GM12891 (cell line): Measurements from ENCODE around the gene GDI1.

ENCODE experiments used
- DNase-seq: peaks from one replicate; pipeline ENCODE4 v3.0.0; 2011; ENCODE audit warnings: low spot score; ENCODE audit not compliant: insufficient read length
- FAIRE-seq: peaks from 2 replicates; lab custom pipeline; 2011; peaks lifted over from hg19 to GRCh38; lab: Jason Lieb, UNC
- PAX5 ChIP-seq: IDR thresholded peaks from 2 replicates; pipeline ENCODE4 v1.6.1; 2011; ENCODE audit warnings: low read length, moderate library complexity, mild to moderate bottlenecking; ENCODE audit not compliant: insufficient read depth, severe bottlenecking
- POLR2A ChIP-seq: IDR thresholded peaks from 2 replicates; pipeline ENCODE4 v1.6.1; 2011; ENCODE audit warnings: low read depth, low read length, control low read depth
- POLR2AphosphoS5 ChIP-seq: IDR thresholded peaks from 2 replicates; pipeline ENCODE4 v1.6.1; 2011; ENCODE audit warnings: low read depth, low read length, control low read depth
- POU2F2 ChIP-seq: IDR thresholded peaks from 2 replicates; pipeline ENCODE4 v1.6.1; 2011; ENCODE audit warnings: low read depth, mild to moderate bottlenecking, control low read depth, low read length, moderate library complexity
- SPI1 ChIP-seq: IDR thresholded peaks from 2 replicates; pipeline ENCODE4 v1.6.1; 2011; ENCODE audit warnings: low read depth, low read length, control low read depth
- TAF1 ChIP-seq: IDR thresholded peaks from 2 replicates; pipeline ENCODE4 v1.6.1; 2011; ENCODE audit warnings: low read depth, low read length, control low read depth

GDI1 gene

DNA sequence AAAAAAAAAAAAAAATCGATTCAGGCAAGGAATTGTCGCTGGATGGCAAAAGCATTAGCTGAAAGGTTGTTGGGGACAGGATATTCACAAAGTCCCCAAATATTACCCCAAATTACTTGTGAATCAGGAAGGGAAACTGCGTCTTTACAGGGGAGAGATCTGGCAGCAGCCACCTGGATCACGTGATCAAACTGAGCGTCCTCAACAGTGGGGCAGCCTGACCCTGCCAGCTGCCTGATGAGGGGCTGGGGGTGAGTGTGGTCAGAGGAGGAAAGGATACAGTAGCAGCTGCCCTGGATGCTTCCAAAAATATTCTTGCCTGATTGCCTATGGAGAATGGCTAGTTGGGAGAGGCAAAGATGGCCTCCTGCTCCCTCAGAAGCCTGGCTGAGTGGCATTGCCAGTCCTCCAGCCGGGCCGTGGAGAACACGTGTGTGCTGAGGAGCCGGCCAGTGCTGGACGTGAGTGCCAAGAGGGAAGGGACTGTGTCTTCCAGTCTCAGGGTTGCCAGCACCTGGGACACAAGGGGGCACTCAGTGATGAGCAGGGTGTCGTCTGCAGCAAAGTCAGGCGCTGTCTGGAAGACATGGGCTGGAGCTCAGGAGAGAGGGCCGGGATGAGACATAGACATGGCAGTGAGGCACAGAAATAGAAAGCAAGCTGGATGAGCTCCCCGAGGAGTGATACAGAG lies 45.1 kb downstream of the GDI1 start:
- DNase-seq (no peak), FAIRE-seq (peak; percentile 63)
- no peak for TF ChIP-seq POU2F2
- TF ChIP-seq PAX5 = no peak
- TF ChIP-seq POLR2A = no peak
- TF ChIP-seq SPI1 = no peak
- TF ChIP-seq TAF1 = no peak
- TF ChIP-seq POLR2AphosphoS5 = no peak

DNA sequence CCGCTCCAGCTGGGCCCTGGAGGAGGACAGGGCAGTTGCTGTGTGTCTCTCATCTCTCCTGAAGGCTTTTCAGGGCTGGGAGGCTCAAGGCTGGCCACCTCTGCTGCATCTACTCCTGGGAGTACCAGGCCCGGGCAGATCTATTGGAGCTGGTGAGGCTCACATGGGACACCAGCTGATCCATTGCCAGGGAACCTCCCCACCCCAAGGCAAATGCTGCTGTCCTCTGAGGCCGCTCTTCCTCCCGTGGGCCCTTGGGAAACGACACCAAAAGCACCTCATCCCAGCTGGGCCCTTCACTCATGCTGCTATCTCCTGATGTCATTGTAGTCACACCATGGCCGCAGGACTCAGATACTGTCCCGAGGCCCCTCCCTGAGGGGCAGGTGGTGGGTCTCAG lies 45.8 kb downstream of the GDI1 start:
- FAIRE-seq (no peak), DNase-seq (no peak)
- TF ChIP-seq POU2F2 (no peak), POLR2AphosphoS5 (no peak), POLR2A (no peak), PAX5 (no peak), SPI1 (no peak), TAF1 (no peak)

DNA sequence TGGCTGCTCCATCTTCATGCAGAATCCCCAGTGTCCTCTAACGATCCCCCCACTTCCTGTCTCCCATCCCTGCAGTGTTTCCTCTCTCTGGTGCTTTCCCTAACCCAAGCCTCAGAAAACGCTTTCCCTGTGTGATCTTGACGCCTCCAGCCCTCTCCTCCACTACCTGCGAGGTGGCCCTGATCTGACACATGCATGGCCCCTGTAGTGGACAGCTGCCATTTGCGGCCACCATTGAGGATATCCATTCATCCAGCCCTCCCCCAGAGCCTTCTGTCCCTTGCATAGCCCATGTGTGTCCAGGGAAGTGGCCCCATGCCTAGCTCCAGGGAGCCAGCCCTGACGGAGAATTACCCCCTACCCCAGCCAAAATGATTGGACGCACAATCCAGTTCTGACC lies 46.4 kb downstream of the GDI1 start:
- FAIRE-seq (no peak), DNase-seq (no peak)
- TF ChIP-seq TAF1 (no peak), SPI1 (no peak), POLR2AphosphoS5 (no peak), POLR2A (no peak), POU2F2 (no peak), PAX5 (no peak)

DNA sequence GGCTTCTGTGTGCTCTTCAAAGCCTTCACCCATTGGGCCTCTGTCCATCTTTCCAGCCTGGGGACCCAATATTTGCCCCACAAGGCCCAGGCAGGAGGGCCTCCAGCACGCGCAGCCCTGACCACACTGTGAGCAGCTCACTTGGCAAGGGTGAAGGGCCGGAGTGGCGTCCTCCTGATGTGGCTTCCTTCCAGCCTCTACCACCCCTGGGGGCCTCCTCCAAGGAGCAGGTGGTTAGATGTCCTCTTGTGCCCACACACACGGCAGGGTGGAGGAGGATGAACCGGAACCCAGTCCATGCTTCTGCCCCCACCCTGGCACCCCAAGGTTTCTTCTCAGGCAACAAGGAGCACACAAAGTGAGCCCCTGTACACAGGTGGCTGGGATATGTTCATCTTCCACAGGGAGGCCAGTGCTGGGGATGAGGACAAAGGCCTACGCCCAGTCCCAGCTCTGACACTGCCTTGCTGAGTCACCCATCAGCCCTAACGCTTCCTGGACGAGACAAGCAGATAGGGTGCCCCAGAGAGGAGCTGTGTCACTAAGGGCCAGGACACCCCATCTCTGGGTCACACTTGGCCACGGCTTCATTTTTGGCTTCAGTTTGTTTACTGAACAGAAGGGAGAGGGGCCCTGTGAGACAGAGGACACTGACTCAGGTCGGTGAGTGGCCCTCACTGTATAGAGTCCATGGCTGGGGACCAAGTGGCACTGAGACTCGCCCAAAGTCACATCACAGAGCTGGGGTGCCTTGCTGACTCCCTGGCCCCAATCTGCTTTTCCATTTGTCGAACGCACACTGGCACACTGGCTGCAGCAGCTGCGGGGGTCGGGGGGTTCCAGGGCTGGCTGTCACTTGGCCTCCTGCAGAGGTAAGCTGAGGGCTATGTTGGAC lies 47.5 kb downstream of the GDI1 start:
- FAIRE-seq (no peak), DNase-seq (no peak)
- TF ChIP-seq POLR2AphosphoS5 (no peak), POU2F2 (no peak), TAF1 (no peak), SPI1 (no peak), PAX5 (no peak)

DNA sequence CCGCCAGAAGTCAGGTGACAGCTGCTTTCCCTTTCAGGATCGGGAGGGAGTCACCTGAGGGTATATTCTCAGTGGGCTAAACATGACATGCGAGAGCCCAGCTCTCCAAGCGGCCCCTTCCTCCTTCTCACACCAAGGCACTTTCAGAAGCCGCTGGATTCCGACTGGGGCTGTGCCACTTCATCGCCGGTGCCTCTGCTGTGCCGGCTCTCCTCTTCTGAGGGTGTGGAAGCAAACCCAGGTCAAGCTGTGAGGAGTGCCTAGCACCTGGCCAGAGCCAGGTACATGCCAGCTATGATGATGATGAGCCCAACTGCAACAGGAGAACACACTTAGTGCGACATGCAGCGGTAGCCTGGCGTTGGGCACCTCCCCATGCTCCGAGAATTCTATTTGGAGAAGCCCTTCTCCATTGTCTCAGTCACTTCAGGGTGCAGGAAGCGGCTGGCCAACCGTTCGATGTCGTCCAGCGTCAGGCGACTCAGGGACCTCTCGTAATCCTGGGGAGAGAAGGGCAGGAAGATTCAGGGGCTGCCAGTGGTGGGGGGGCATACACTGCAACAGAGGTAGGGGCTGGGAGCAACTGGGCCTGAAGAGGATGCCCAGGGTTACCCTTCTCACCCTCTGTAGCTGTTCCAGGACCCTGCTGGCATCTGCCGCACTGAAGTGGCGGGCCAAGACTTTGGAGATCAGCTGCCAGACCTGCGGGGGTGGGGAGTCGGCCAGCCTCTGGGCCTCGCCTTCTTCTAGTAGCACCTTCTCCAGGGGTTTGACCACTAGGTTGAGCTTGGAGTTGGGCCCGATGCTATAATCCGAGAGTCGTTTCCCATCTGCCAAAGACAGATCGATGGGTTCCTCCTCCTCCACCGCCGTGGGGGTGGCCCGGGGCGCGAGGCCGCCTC lies 48.4 kb downstream of the GDI1 start:
- DNase-seq (no peak), FAIRE-seq (peak; percentile 96)
- TF ChIP-seq POU2F2 (no peak), POLR2AphosphoS5 (no peak), SPI1 (no peak), TAF1 (no peak), PAX5 (no peak), POLR2A (no peak)

DNA sequence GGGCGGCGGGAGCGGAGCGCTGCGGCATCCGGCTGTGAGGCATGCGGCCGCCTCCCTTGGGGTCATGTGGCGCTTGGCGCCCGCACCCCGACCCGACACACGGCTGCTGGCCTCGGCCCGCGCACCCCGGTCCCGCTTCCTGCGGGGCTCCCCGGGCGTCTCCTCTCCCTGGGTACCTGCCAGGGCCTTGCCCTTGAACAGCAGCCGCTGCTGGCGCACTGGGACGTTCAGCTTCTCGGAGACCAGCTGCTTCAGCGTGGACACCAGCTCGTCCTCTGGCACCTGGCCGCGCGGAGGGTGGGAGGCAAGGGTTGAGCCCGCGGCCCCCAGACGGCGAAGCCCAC lies 49.1 kb downstream of the GDI1 start:
- FAIRE-seq (no peak), DNase-seq (no peak)
- no peak for TF ChIP-seq SPI1
- TF ChIP-seq POU2F2 = no peak
- TF ChIP-seq TAF1 = no peak
- no peak for TF ChIP-seq POLR2A
- TF ChIP-seq POLR2AphosphoS5 = no peak
- TF ChIP-seq PAX5 = no peak

DNA sequence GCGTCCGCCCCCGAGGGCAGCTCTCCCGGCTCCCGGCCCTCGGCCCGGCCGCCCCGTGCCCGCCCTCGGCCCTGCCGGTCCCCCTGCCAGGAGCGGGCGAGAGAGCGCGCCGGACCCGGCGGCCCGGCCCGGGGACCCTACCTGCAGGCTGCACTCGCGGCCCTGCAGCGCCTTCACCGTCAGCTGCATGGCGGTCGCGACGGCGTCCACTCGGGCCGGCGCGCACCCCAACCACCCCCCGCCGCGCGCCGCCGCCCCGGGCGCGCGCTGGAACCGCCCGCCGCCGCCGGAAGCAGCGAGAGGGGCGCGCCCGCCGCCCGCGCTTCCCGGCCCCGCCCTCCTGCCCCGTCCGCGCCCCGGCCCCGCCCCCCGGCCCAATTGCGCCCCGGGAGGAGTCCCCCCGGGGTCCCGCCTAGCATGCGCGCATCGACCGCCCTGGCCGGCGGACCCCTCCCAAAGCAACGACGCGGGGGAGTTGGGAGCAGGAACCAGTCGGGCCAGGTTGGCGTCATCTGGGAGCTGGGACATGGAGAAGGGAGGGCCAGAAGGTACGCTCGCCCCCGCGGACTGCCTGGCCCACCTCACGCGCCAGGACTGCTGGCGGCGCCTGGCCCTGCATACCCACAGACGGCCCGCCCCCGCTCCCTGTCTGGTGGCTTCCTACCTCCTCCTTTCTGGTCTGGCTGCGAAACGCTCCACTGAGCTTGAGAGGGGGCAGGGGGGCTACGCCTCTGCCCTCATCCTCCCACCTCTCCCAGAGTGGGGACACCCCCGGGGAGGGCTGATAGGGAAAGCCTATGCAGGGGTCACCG lies 49.6 kb downstream of the GDI1 start, which contains the start of gene UBL4A:
TSS of gene UBL4A (minus strand) at position 220 of the 812 bp plus-strand sequence. CDS start at position 189, 31 bp downstream.
- no peak for FAIRE-seq
- TF ChIP-seq POLR2AphosphoS5 (no peak), SPI1 (no peak), TAF1 (no peak), POU2F2 (no peak)
- peak; percentile 62 for DNase-seq

DNA sequence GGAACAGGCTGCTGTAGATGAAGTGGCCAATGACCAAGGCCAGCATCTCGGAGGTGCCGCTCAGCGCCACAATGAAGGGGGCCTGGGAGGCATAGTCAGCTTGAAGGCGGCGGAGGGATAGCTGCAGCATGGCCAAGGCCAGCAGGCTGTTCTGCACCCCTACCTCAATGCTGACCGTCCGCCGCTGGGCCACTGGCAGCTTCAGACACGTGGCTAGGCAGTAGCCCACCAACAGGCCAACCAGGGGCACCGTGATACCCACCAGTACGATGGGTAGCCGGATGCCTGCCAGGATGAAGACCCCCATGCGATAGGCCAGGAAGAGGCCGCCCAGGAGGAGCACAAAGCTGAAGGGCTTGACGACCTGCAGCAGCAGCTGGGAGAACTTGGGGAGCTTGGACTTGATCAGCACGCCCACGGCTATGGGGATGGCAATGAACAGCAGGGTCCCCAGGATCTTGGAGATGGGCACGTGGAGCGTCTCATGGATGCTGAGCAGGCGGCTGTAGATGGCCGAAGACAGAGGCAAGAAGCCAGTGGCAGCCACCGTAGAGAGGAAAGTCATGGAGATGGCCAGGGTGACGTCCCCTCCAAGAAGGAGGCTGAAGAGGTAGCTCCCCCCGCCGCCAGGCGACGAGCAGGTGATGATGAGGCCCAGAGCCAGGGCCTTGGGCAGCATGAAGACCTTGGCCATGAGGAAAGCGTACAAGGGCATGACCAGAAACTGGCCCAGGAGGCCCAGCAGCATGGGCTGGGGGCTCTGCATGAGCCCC lies 50.8 kb downstream of the GDI1 start:
- FAIRE-seq (no peak), DNase-seq (no peak)
- no peak for TF ChIP-seq SPI1
- no peak for TF ChIP-seq POLR2A
- TF ChIP-seq POLR2AphosphoS5 = no peak
- TF ChIP-seq POU2F2 = no peak
